Choroid plexus epithelial cell (primary cell): ENCODE measurements around the gene NFX1.

Source experiments
- DNase-seq: peaks from one replicate; pipeline ENCODE4 v3.0.0-alpha.2; 2010; ENCODE audit warnings: low read depth
- H3K4me3 ChIP-seq: 2 replicates; pipeline ENCODE4 v1.5.1; 2011; ENCODE audit warnings: low read depth, mild to moderate bottlenecking, control low read depth, low read length, moderate library complexity
- CTCF ChIP-seq: conservative IDR thresholded peaks from 2 replicates; pipeline ENCODE4 v1.5.1; 2011; ENCODE audit warnings: low read depth, mild to moderate bottlenecking, control low read depth, inconsistent platforms, low read length, moderate library complexity

The NFX1 gene

GRCh38 chr9:33291031-33291397, 698 bp downstream of the NFX1 start:
- H3K4me3 ChIP-seq: peak overlapping the region; percentile 94

DNA sequence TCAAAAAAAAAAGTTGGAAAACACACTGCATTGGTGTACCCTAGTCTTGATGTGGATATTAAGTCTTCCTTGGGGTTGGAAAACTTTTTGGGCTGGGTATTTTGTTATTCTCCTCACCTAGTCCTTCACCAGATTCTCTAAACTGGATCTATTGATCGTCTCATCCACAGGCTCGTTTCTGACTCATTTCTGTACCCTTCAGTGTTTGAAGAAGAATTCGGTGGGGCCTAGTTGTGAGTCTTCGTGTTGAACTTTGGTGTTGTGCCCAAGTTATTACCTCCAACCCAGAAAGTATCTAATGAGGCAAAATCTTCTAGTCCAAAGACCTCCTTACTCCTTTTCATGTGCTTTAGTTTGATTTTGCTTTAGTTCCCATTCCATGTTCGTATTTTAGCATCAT, 1.6 kb downstream of the NFX1 start:
- no peak for DNase-seq
- no peak overlapping the region for H3K4me3 ChIP-seq
- TF ChIP-seq CTCF: no peak

More at GRCh38 chr9:33291031-33291397, 698 bp downstream of the NFX1 start:
- no peak for DNase-seq
- no peak for TF ChIP-seq CTCF

DNA sequence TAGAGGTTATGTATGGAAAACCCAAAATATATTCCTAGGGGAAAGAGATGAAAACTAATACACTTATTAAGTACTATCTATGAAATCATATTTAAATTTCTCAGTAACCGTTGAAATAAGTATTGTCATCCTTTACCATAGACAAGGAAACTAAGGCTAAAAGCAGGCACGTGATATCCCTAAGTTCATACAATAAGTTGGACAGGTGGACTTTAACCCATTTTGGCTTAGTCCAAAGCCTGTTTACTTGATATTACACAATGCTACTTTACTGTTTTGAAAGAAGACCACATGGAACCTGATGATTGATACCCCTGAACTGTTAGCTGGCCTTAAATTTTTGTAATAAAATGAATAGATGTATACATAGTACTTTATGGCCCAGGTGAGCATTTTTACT, 3.5 kb downstream of the NFX1 start:
- TF ChIP-seq CTCF: no peak
- DNase-seq: no peak
- H3K4me3 ChIP-seq: no peak overlapping the region

DNA sequence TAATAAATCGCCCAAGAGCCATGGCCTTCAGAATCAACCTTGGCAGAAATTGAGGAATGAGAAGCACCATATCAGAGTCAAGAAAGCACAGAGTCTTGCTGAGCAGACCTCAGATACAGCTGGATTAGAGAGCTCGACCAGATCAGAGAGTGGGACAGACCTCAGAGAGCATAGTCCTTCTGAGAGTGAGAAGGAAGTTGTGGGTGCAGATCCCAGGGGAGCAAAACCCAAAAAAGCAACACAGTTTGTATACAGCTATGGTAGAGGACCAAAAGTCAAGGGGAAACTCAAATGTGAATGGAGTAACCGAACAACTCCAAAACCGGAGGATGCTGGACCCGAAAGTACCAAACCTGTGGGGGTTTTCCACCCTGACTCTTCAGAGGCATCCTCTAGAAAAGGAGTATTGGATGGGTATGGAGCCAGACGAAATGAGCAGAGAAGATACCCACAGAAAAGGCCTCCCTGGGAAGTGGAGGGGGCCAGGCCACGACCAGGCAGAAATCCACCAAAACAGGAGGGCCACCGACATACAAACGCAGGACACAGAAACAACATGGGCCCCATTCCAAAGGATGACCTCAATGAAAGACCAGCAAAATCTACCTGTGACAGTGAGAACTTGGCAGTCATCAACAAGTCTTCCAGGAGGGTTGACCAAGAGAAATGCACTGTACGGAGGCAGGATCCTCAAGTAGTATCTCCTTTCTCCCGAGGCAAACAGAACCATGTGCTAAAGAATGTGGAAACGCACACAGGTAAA, 4.5 kb downstream of the NFX1 start:
- no peak for TF ChIP-seq CTCF
- H3K4me3 ChIP-seq: no peak overlapping the region
- DNase-seq: no peak

DNA sequence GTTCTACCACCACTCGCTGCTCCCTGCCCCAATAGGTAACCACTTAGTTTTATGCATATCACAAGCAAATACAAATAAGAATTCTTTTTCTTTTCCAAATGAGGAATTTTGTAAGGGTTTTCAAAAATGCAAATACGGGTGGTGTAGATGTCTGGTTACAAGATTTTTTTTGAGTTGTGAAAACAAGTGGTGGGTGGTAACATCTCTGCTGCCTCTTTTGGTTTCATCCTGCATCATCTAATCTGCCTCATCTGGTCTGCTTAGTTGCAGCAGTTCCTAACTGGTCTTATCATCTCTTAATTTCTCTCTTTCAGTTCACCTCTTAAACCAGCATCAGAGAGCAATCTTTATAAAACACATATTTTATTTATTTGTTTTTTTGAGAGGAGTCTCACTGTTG, 5.3 kb downstream of the NFX1 start:
- no peak overlapping the region for H3K4me3 ChIP-seq
- TF ChIP-seq CTCF: no peak
- DNase-seq: no peak

DNA sequence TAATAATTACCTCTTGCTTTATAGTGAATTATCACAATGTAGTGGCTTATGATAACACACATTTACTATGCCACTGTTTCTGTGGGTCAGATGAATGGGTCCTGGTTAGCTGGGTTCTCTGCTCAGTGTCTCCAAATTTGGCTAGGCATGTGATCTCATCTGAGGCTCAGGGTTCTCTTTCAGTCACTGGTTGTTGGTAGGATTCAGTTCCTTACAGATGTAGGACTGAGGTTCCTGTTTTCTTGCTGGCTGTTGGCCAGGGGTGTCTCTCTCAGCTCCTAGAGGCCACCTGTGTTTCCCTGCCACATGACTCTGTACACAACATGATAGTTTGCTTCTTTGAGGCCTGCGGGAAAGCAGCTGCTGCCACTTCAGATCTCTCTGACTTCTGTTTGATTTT, 7.1 kb downstream of the NFX1 start:
- DNase-seq: peak; percentile 24
- H3K4me3 ChIP-seq: no peak overlapping the region
- no peak for TF ChIP-seq CTCF

- no peak for DNase-seq
- no peak overlapping the region for H3K4me3 ChIP-seq
- no peak for TF ChIP-seq CTCF
Measured at GRCh38 chr9:33300546-33300945, 10.2 kb downstream of the NFX1 start.
